PFSK-1 (cell line): ENCODE results near the gene HOXA5.

Experiments
- FOXP2 ChIP-seq: optimal IDR thresholded peaks from 2 replicates; pipeline ENCODE3; 2011; ENCODE audit warnings: borderline replicate concordance, control low read depth, inconsistent platforms; ENCODE audit not compliant: insufficient read depth; ENCODE audit errors: extremely low read length, extremely low read depth
- POLR2AphosphoS5 ChIP-seq: IDR thresholded peaks from 2 replicates; pipeline ENCODE4 v1.6.1; 2012; ENCODE audit warnings: low read depth, mild to moderate bottlenecking, control low read depth, low read length, moderate library complexity
- REST ChIP-seq, 2 experiments: IDR thresholded peaks; 2 replicates each; pipeline versions ENCODE4 v1.6.1 to v1.8.0; 2011 to 2012; ENCODE audit warnings: low read depth in 2 of 2, low read length in 2 of 2, control low read depth in 1 of 2, inconsistent platforms in 1 of 2, mild to moderate bottlenecking in 1 of 2, moderate library complexity in 1 of 2; ENCODE audit not compliant: insufficient read depth in 1 of 2
- SIN3A ChIP-seq: IDR thresholded peaks from 2 replicates; pipeline ENCODE4 v1.6.1; 2012; ENCODE audit warnings: mild to moderate bottlenecking, low read length, moderate library complexity, borderline replicate concordance; ENCODE audit not compliant: insufficient read depth
- TAF1 ChIP-seq: IDR thresholded peaks from 2 replicates; pipeline ENCODE4 v1.6.1; 2012; ENCODE audit warnings: low read length, control low read depth, borderline replicate concordance; ENCODE audit not compliant: insufficient read depth

HOXA5 gene

GRCh38 chr7:27185854-27186667 lies 42.6 kb upstream of the HOXA5 start:
- TF ChIP-seq FOXP2 (no peak), SIN3A (no peak), REST (IDR thresholded peaks at IDR 0.05; ENCODE audit: insufficient read depth in 1 of 2, low read depth in 2 of 2, low read length in 2 of 2) (no peak), POLR2AphosphoS5 (no peak), TAF1 (no peak)

- TF ChIP-seq POLR2AphosphoS5 (no peak), REST (IDR thresholded peaks at IDR 0.05; ENCODE audit: insufficient read depth in 1 of 2, low read depth in 2 of 2, low read length in 2 of 2) (no peak), SIN3A (no peak), FOXP2 (no peak), TAF1 (no peak)
Observed at GRCh38 chr7:27185013-27185853, 41.8 kb upstream of the HOXA5 start, which contains the start of gene HOXA11. Gene HOXA11 (minus strand): TSS chr7:27185232. CDS start chr7:27185144, 88 bp downstream.

- TF ChIP-seq TAF1 (no peak), FOXP2 (no peak), POLR2AphosphoS5 (no peak), SIN3A (no peak), REST (IDR thresholded peaks at IDR 0.05; ENCODE audit: insufficient read depth in 1 of 2, low read depth in 2 of 2, low read length in 2 of 2) (no peak)
Observed at GRCh38 chr7:27184337-27185012, 41.0 kb upstream of the HOXA5 start.

GRCh38 chr7:27183682-27184336 lies 40.3 kb upstream of the HOXA5 start:
- no peak for TF ChIP-seq TAF1
- TF ChIP-seq FOXP2, result no peak
- TF ChIP-seq REST (IDR thresholded peaks at IDR 0.05; ENCODE audit: insufficient read depth in 1 of 2, low read depth in 2 of 2, low read length in 2 of 2), result no peak
- no peak for TF ChIP-seq SIN3A
- no peak for TF ChIP-seq POLR2AphosphoS5
